Heart left ventricle (tissue), 16 donors: ENCODE measurements around the gene PGAP3. TPM values are rescaled to one million over a fixed set of nuclear protein-coding genes. Genes with fewer than 3 reads are reported as not detected.

Source experiments
- ATAC-seq, 4 donors: fragments of 200-7000 bp; cut with Tn5 transposase; one replicate each; pipeline ENCODE4 v1.9.1; 2020 to 2022; ENCODE audit warnings: moderate library complexity in 4 of 4, mild to moderate bottlenecking in 3 of 4, moderate number of reproducible peaks in 1 of 4
- DNase-seq, 5 donors: peaks; one replicate each; pipeline ENCODE4 v3.0.0-alpha.2; 2020
- H3K27ac ChIP-seq, 12 donors: fragments of 200-600 bp; sonication (generic) in 4 of 12; one replicate each; pipeline versions ENCODE4 v1.5.0 to v1.8.0; 2016 to 2022; ENCODE audit warnings: mild to moderate bottlenecking in 2 of 12
- H3K27me3 ChIP-seq, 9 donors: fragments of 200-600 bp; sonication (generic) in 2 of 9; one replicate each; pipeline versions ENCODE4 v1.5.1 to v1.8.0; 2016 to 2022; ENCODE audit warnings: mild to moderate bottlenecking in 3 of 9
- H3K36me3 ChIP-seq, 9 donors: fragments of 200-600 bp; sonication (generic) in 2 of 9; one replicate each; pipeline versions ENCODE4 v1.5.0 to v1.8.0; 2018 to 2022; ENCODE audit warnings: mild to moderate bottlenecking in 2 of 9
- H3K4me1 ChIP-seq, 12 donors: fragments of 200-600 bp; sonication (generic) in 4 of 12; one replicate each; pipeline versions ENCODE4 v1.5.0 to v1.8.0; 2016 to 2022; ENCODE audit warnings: mild to moderate bottlenecking in 3 of 12
- H3K4me3 ChIP-seq, 12 donors: fragments of 200-600 bp; sonication (generic) in 4 of 12; one replicate each; pipeline versions ENCODE4 v1.5.0 to v1.8.0; 2017 to 2022; ENCODE audit warnings: mild to moderate bottlenecking in 9 of 12, moderate library complexity in 4 of 12
- H3K9me3 ChIP-seq, 12 donors: fragments of 200-600 bp; sonication (generic) in 4 of 12; one replicate each; pipeline versions ENCODE4 v1.5.0 to v1.8.0; 2016 to 2022; ENCODE audit warnings: mild to moderate bottlenecking in 1 of 12
- POLR2A ChIP-seq, 2 donors: fragments of 450-650 bp; IDR thresholded peaks; one replicate each; pipeline ENCODE4 v1.6.1; 2017; ENCODE audit warnings: antibody characterized with exemption in 2 of 2, mild to moderate bottlenecking in 2 of 2, moderate library complexity in 2 of 2
- WGBS, 4 donors: extraction: QIAGEN DNeasy Blood & Tissue Kit in 2 of 4; methylation state at CpG; one replicate each; pipeline versions ENCODE4 v1.1.5 to v1.1.7; 2013 to 2018; 5-methylcytosine and 5-hydroxymethylcytosine counted together
- intact Hi-C, 10 donors: fragments of 100-400 bp; cut with DNase I; formaldehyde crosslinking; loops; one replicate each; pipeline versions ENCODE4 v1.11.1 to v1.14.2; 2022
- polyA plus RNA-seq, 2 donors: library from polyadenylated mRNA; stranded (reverse); fragments of 200-250 nt; gene quantifications; one replicate each; pipeline ENCODE4 v1.2.3, GENCODE V29; 2013
- total RNA-seq, 9 donors: library from RNA; depleted of rRNA in 2 of 9; stranded (reverse); fragments of >200 nt in 2 of 9; fragmentation: NEBNext Ultra II Directional in 3 of 9; extraction: Animal tissue kit (Norgen Biotek cat#: 25700) in 3 of 9; gene quantifications; one replicate each; pipeline versions ENCODE4 v1.1.0 to v1.2.4, GENCODE V29; 2016 to 2023
- TF ChIP-seq, protein P1 (sequence below), 12 donors: fragments of 200-600 bp; sonication (generic) in 4 of 12; IDR thresholded peaks; one replicate each; pipeline versions ENCODE4 v1.5.0 to v1.8.0; 2018 to 2022; ENCODE audit warnings: antibody characterized with exemption in 12 of 12, mild to moderate bottlenecking in 5 of 12
- donor health status: ischemic (EF 13 %, LVEDD 7.1; RV severe dilation, severe dysfunction).
- donor health status: healthy with polysubstance abuse.
- donor health status: DM: no; HTN: yes; CAD: no.
- donor health status: DM: no; HTN: no; CAD: no.
- donor health status: ischemic (EF 25% LVEDD 6.9; RV normal size, moderate dysfunction).
- donor health status: ischemic (EF 25% LVEDD 5.7; RV mildly dilated, moderate dysfunction).
- donor health status: healthy.
- donor health status: DM: yes; HTN: yes; CAD: no.
- donor health status: ischemic (EF 35%, LVEDD 5.7; RV mildly dilated, moderate dysfunction).
- donor health status: nonischemic (EF 11% LVEDD 7.7; RV severe dilation, severe dysfunction).
- donor health status: DM: yes; HTN: yes; CAD: no.
- donor health status: PGD.
- donor health status: ischemic (EF 29% LVEDD 5.4; RV normal size, mild dysfunction).
- donor health status: nonischemic (EF 23%, LVEDD 6.1; RV moderate dilation, normal function).

Gene PGAP3
- total and polyA plus RNA-seq, 11 donors = 8.0 to 18.8 (median 13.3) TPM

- H3K4me1 ChIP-seq = peaks cover 0 to 24% (median 12%) of the 10 kb centered on the region in 12 donors
- no peak for TF ChIP-seq POLR2A (IDR thresholded peaks at IDR 0.05)
- TF ChIP-seq, protein P1, sequence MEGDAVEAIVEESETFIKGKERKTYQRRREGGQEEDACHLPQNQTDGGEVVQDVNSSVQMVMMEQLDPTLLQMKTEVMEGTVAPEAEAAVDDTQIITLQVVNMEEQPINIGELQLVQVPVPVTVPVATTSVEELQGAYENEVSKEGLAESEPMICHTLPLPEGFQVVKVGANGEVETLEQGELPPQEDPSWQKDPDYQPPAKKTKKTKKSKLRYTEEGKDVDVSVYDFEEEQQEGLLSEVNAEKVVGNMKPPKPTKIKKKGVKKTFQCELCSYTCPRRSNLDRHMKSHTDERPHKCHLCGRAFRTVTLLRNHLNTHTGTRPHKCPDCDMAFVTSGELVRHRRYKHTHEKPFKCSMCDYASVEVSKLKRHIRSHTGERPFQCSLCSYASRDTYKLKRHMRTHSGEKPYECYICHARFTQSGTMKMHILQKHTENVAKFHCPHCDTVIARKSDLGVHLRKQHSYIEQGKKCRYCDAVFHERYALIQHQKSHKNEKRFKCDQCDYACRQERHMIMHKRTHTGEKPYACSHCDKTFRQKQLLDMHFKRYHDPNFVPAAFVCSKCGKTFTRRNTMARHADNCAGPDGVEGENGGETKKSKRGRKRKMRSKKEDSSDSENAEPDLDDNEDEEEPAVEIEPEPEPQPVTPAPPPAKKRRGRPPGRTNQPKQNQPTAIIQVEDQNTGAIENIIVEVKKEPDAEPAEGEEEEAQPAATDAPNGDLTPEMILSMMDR (IDR thresholded peaks at IDR 0.05) = no peak
- WGBS, 4 donors = 37 to 55% (median 44%) methylated on average over 6 of the region's 6 CpGs
- H3K4me3 ChIP-seq = no peak overlapping the region
- H3K9me3 ChIP-seq = no peaks in the 10 kb centered on the region
- H3K36me3 ChIP-seq = no peaks in the 10 kb centered on the region
- DNase-seq = no peak
- intact Hi-C loops = no loop called here
- no peak for ATAC-seq
- H3K27ac ChIP-seq = no peak overlapping the region
- H3K27me3 ChIP-seq = peaks cover 8 to 37% (median 21%) of the 10 kb centered on the region in 9 donors
Observed at GRCh38 chr17:39631403-39631802, 56.5 kb downstream of the PGAP3 start.

DNA sequence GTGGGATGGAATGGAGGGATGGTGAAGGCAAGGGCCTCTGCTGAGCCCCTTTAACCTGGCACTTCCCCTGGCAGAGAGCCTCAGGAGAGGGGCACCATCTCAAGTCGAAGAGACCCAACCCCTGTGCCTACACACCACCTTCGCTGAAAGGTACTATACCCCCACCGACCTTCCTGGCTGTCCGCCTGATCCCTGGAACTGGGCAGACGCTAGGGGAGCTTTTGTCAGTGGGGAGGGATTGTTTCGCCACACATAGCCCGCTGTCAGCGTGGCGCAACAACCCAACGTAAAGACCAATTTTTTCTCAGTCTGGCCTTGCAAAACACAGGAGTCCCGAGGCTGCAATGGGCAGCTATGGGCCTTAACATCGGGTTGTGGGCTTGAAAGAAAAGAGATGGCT lies 58.0 kb downstream of the PGAP3 start:
- TF ChIP-seq POLR2A (IDR thresholded peaks at IDR 0.05) = no peak
- TF ChIP-seq, protein P1 (IDR thresholded peaks at IDR 0.05) = no peak
- Histone ChIP-seq H3K4me1 (peaks cover 0 to 18% (median 9%) of the 10 kb centered on the region in 12 donors), H3K27ac (no peak overlapping the region), H3K36me3 (no peaks in the 10 kb centered on the region), H3K4me3 (no peak overlapping the region), H3K9me3 (no peaks in the 10 kb centered on the region), H3K27me3 (peaks cover 8 to 52% (median 32%) of the 10 kb centered on the region in 9 donors)
- WGBS, 4 donors = 75 to 82% (median 80%) methylated on average over 11 to 12 of the region's 12 CpGs
- DNase-seq (no peak), ATAC-seq (no peak)
- intact Hi-C loops = loop anchor here in 3 of 10 donors (10.0 kb wide), 4 partner anchors 45 to 355 kb away; partner anchors contain the start of gene PSMD3 (in 1 of the 3)

DNA sequence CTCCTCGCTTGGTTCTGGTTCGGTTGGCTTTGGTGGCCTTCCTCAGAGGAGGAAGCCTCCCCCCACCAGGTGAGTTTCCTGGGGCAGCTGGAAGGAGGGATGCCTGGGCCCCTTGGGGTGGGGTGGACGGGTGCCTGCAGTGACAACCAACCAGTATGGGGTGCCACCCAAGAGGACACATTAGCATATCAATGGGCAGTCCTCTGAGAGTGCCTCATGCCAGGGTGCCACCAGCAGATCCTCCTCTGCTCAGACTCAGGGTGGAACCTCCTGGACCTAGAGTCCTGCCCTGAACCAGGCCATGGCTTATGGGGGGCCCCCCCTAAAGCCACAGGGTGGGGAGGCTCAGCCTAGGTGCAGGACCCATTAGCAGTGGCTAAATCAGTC lies 58.4 kb downstream of the PGAP3 start:
- DNase-seq = no peak
- ATAC-seq = no peak
- Histone ChIP-seq H3K4me1 (peaks cover 0 to 15% (median 8%) of the 10 kb centered on the region in 12 donors), H3K27me3 (peaks cover 8 to 56% (median 32%) of the 10 kb centered on the region in 9 donors), H3K27ac (no peak overlapping the region), H3K9me3 (no peaks in the 10 kb centered on the region), H3K36me3 (no peaks in the 10 kb centered on the region), H3K4me3 (no peak overlapping the region)
- intact Hi-C loops = loop anchor here in 3 of 10 donors (10.0 kb wide), 4 partner anchors 45 to 355 kb away; partner anchors contain the start of gene PSMD3 (in 1 of the 3)
- TF ChIP-seq POLR2A (IDR thresholded peaks at IDR 0.05) = no peak
- TF ChIP-seq, protein P1 (IDR thresholded peaks at IDR 0.05) = no peak
- WGBS, 4 donors = 64 to 87% (median 70%) methylated on average over 3 of the region's 3 CpGs

DNA sequence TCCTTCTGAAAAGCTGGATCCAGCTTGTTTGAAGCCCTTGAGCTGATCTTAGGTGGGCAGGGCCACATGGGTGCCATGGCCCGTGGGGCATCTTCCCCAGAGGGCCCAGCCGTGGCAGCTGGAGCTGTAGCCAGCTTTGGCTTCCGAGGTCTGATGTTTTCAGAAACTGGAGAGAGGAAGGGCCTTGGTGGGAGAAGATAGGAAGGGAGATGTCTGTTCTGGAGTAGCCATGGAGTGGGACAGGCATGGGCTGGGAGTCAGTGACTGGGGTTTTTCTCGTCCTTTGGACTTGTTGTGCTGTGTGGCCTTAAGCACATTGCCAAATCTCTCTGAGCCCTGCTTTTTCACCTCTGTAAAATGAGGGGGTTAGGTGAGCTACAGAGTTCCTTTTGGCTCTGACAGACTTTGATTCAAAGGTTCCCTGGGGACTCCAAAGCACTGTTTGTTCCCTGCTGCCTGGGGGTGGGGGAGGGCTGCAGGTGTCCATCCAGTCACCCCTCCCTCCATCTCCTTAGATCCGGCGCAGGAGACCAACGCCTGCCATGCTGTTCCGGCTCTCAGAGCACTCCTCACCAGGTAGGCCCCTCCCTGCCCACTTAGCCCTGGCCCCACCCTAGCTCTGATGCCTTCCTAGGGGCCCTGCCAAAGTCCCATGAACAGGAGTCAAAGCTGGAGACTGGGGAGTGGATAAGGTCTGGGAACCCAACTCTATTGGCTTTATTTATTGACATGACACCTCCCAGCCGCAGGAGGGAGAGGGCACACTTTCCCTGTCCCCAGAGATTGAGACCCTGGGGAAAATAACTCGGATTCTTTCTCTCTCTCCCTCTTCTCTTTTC lies 59.0 kb downstream of the PGAP3 start:
- intact Hi-C loops = loop anchor here in 3 of 10 donors (10.0 kb wide), 4 partner anchors 46 to 356 kb away; partner anchors contain the start of gene PSMD3 (in 1 of the 3)
- peaks cover 8 to 56% (median 32%) of the 10 kb centered on the region in 9 donors for H3K27me3 ChIP-seq
- H3K36me3 ChIP-seq = no peaks in the 10 kb centered on the region
- no peak for ATAC-seq
- peaks cover 0 to 15% (median 8%) of the 10 kb centered on the region in 12 donors for H3K4me1 ChIP-seq
- WGBS, 4 donors = 59 to 68% (median 64%) methylated on average over 8 to 10 of the region's 10 CpGs
- no peak overlapping the region for H3K4me3 ChIP-seq
- no peak for DNase-seq
- no peaks in the 10 kb centered on the region for H3K9me3 ChIP-seq
- no peak overlapping the region for H3K27ac ChIP-seq
- TF ChIP-seq, protein P1 (IDR thresholded peaks at IDR 0.05) = no peak
- no peak for TF ChIP-seq POLR2A (IDR thresholded peaks at IDR 0.05)
